ENCODE measurements around the gene AHDC1. TPM values are rescaled to one million over a fixed set of nuclear protein-coding genes. Genes with fewer than 3 reads are reported as not detected.

The AHDC1 gene
- total and polyA plus RNA-seq, 9 of the 15 experiments (the other 6 are each of a cell fraction or from before 2014, with no cell fraction given), result 0.21 to 36.4 (median 4.7) TPM

DNA sequence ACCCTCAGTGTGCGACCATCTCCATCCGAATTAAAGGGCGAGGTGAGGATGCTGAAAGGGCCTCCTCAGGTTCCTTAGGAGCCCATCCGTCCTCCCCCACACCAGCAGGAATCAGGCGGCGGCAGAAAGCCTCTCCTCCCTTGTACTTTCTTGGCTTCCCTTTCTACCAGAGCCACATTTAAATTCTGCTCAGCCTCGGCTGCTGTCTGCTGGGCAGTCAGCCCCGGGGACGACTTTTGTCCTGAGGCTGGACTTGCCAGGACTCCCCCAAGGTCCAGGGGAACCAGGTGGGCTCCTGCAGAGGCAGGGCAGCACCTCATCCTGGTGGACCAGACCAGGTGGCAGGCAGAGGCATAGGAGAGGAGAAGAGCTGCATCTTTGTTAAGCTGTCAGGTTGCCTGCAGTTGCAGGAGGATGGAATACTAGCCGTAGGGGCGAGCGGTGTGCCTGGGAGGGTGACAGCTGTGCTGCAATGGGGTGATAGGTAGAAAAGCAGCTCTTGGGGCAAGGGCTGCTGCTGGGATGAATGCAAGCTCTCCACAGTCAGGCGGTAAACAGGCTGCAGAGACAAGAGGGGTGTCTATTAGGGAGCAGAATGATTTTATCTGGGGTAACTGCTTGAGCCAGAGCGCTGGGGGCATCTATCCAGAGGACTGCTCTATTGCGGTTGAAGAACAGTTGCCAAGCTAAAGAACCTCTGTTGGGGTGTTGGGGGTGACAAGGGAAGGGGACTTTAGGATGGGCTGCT is 67.8 kb downstream of the AHDC1 start:
- H3K4me2 ChIP-seq (ENCODE audit: insufficient read depth, low read length), result no peak overlapping the region
- no peak for ATAC-seq
- TF ChIP-seq POLR2G (IDR thresholded peaks at IDR 0.05; ENCODE audit: low read depth, low read length) (no peak), ZNF778 (CRISPR knock-in tag; IDR thresholded peaks at IDR 0.05) (no peak), ZNF830 (CRISPR knock-in tag; IDR thresholded peaks at IDR 0.05) (no peak), RB1 (IDR thresholded peaks at IDR 0.05; ENCODE audit: low read depth) (no peak), NCOA6 (IDR thresholded peaks at IDR 0.05) (no peak), ZBTB11 (CRISPR knock-in tag; IDR thresholded peaks at IDR 0.05) (no peak), HIVEP1 (CRISPR knock-in tag; IDR thresholded peaks at IDR 0.05) (no peak), BRD4 (IDR thresholded peaks at IDR 0.05) (no peak)
- TF ChIP-seq, protein P1, sequence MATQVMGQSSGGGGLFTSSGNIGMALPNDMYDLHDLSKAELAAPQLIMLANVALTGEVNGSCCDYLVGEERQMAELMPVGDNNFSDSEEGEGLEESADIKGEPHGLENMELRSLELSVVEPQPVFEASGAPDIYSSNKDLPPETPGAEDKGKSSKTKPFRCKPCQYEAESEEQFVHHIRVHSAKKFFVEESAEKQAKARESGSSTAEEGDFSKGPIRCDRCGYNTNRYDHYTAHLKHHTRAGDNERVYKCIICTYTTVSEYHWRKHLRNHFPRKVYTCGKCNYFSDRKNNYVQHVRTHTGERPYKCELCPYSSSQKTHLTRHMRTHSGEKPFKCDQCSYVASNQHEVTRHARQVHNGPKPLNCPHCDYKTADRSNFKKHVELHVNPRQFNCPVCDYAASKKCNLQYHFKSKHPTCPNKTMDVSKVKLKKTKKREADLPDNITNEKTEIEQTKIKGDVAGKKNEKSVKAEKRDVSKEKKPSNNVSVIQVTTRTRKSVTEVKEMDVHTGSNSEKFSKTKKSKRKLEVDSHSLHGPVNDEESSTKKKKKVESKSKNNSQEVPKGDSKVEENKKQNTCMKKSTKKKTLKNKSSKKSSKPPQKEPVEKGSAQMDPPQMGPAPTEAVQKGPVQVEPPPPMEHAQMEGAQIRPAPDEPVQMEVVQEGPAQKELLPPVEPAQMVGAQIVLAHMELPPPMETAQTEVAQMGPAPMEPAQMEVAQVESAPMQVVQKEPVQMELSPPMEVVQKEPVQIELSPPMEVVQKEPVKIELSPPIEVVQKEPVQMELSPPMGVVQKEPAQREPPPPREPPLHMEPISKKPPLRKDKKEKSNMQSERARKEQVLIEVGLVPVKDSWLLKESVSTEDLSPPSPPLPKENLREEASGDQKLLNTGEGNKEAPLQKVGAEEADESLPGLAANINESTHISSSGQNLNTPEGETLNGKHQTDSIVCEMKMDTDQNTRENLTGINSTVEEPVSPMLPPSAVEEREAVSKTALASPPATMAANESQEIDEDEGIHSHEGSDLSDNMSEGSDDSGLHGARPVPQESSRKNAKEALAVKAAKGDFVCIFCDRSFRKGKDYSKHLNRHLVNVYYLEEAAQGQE (IDR thresholded peaks at IDR 0.05; ENCODE audit: borderline replicate concordance), result no peak
- TF ChIP-seq, protein P1 (CRISPR knock-in tag; IDR thresholded peaks at IDR 0.05; ENCODE audit: low read depth), result no peak

More for the DNA sequence above, 67.8 kb downstream of the AHDC1 start:
- DNase-seq (ENCODE audit: extremely low read depth in 1 of 4, low spot score in 3 of 4), result no peak
- peaks cover 53% of the 10 kb centered on the region; the same call in 2 of the 3 replicates for H3K36me3 ChIP-seq (ENCODE audit: control insufficient read depth, insufficient read depth, low read length)
- H3K4me3 ChIP-seq, result no peak overlapping the region
- POLR2A ChIA-PET, result interaction anchor here (0.8 to 2.0 kb wide), 2 partner anchors 10 to 63 kb away, joined by 3 to 11 read pairs; no protein-coding TSS in a partner anchor
- CTCF ChIA-PET (ENCODE audit: low intra/inter-chr PET ratio), result no interaction called here
- H2AFZ ChIP-seq (ENCODE audit: low read depth, low read length), result no peak overlapping the region
- no peaks in the 10 kb centered on the region for H3K27me3 ChIP-seq (ENCODE audit: control insufficient read depth in 2 of 2, insufficient read depth in 2 of 2, low read length in 2 of 2)
- peak overlapping the region in 1 of 2 experiments; percentile 80; a peak in 2 of 4 replicates for H3K9ac ChIP-seq (ENCODE audit: insufficient read depth in 1 of 2, low read depth in 2 of 2, low read length in 2 of 2)
- intact Hi-C loops (cut with micrococcal nuclease) (no loop called here), in situ Hi-C loops (cut with MboI) (no loop called here)
- no peak overlapping the region for H3K27ac ChIP-seq (ENCODE audit: extremely low read depth, low read depth, low read length)
- H4K20me1 ChIP-seq (replicated peaks; ENCODE audit: control insufficient read depth, insufficient read depth, low read length), result no peaks in the 10 kb centered on the region
- no TSS peak for BruUV-seq (replicated peaks)
- WGBS (ENCODE audit: insufficient coverage, low coverage, missing lambda C conversion rate), result 76% methylated on average over 15 of the region's 15 CpGs
- H3K9me1 ChIP-seq (ENCODE audit: control insufficient read depth, insufficient read depth, low read length), result peaks cover 3% of the 10 kb centered on the region
- peak; percentile 23 for FAIRE-seq
- H3K79me2 ChIP-seq (ENCODE audit: control insufficient read depth, insufficient read depth, low read length), result peaks cover 21% of the 10 kb centered on the region
- peaks cover 33 to 48% of the 10 kb centered on the region in 2 experiments; a peak in 4 of 5 replicates for H3K4me1 ChIP-seq (replicated peaks in 1 of 2; ENCODE audit: control insufficient read depth in 2 of 2, insufficient read depth in 2 of 2, low read length in 2 of 2)
- H3K9me3 ChIP-seq (replicated peaks; ENCODE audit: control insufficient read depth, insufficient read depth, low read depth, low read length), result no peaks in the 10 kb centered on the region

All from K562 (cell line).